SK-N-SH treated with all-trans-retinoic acid at 6 μM for 48 hours (cell line): ENCODE measurements around the gene VCPKMT.

ENCODE experiments used
- ATAC-seq: fragments of 200-7000 bp; cut with Tn5 transposase; 3 replicates; pipeline ENCODE4 v1.9.1; 2020; ENCODE audit warnings: mild to moderate bottlenecking, moderate library complexity
- ARNTL ChIP-seq: fragments of 450-650 bp; formaldehyde crosslinking; IDR thresholded peaks from 2 replicates; pipeline ENCODE4 v1.5.0; 2020; ENCODE audit warnings: low read depth, mild to moderate bottlenecking, moderate library complexity, borderline replicate concordance
- BACH2 ChIP-seq: fragments of 250-450 bp; sonication (Bioruptor Pico); IDR thresholded peaks from 2 replicates; pipeline ENCODE4 v1.9.0; 2021; ENCODE audit warnings: mild to moderate bottlenecking, borderline replicate concordance
- CREB5 ChIP-seq: fragments of 250-450 bp; sonication (Bioruptor Pico); IDR thresholded peaks from 2 replicates; pipeline ENCODE4 v1.5.1; 2020; ENCODE audit warnings: low read depth, mild to moderate bottlenecking, moderate library complexity
- CSDC2 ChIP-seq: fragments of 250-450 bp; sonication (Bioruptor Pico); IDR thresholded peaks from 2 replicates; pipeline ENCODE4 v1.5.0; 2020; ENCODE audit warnings: mild to moderate bottlenecking, moderate library complexity
- ESRRG ChIP-seq: fragments of 250-450 bp; sonication (Bioruptor Pico); IDR thresholded peaks from 2 replicates; pipeline ENCODE4 v1.6.1; 2021; ENCODE audit warnings: mild to moderate bottlenecking
- ISL1 ChIP-seq: fragments of 250-450 bp; sonication (Bioruptor Pico); IDR thresholded peaks from 2 replicates; pipeline ENCODE4 v2.1.2; 2022; ENCODE audit warnings: mild to moderate bottlenecking, moderate library complexity
- OSR1 ChIP-seq: fragments of 250-450 bp; sonication (Bioruptor Pico); IDR thresholded peaks from 2 replicates; pipeline ENCODE4 v1.8.0; 2022; ENCODE audit warnings: moderate library complexity, mild to moderate bottlenecking, inconsistent platforms
- PATZ1 ChIP-seq: fragments of 250-450 bp; sonication (Bioruptor Pico); IDR thresholded peaks from 2 replicates; pipeline ENCODE4 v1.8.0; 2020; ENCODE audit warnings: mild to moderate bottlenecking, moderate library complexity, borderline replicate concordance
- PPARA ChIP-seq: fragments of 250-450 bp; sonication (Bioruptor Pico); IDR thresholded peaks from 2 replicates; pipeline ENCODE4 v1.5.0; 2020; ENCODE audit warnings: mild to moderate bottlenecking, borderline replicate concordance
- RARB ChIP-seq: fragments of 250-450 bp; sonication (Bioruptor Pico); IDR thresholded peaks from 2 replicates; pipeline ENCODE4 v1.8.0; 2021; ENCODE audit warnings: mild to moderate bottlenecking, moderate library complexity
- SNAI2 ChIP-seq: fragments of 250-450 bp; sonication (Bioruptor Pico); IDR thresholded peaks from 2 replicates; pipeline ENCODE4 v1.5.0; 2020; ENCODE audit warnings: mild to moderate bottlenecking, moderate library complexity
- TCF4 ChIP-seq: fragments of 250-450 bp; sonication (Bioruptor Pico); IDR thresholded peaks from 2 replicates; pipeline ENCODE4 v1.8.0; 2021; ENCODE audit warnings: mild to moderate bottlenecking, moderate library complexity, borderline replicate concordance
- TOX ChIP-seq: fragments of 250-450 bp; sonication (Bioruptor Pico); IDR thresholded peaks from 2 replicates; pipeline ENCODE4 v1.8.0; 2021; ENCODE audit warnings: mild to moderate bottlenecking, moderate library complexity, borderline replicate concordance
- TSHZ2 ChIP-seq: fragments of 250-450 bp; sonication (Bioruptor Pico); IDR thresholded peaks from 2 replicates; pipeline ENCODE4 v1.5.0; 2020; ENCODE audit warnings: mild to moderate bottlenecking, moderate library complexity
- ZC3H10 ChIP-seq: fragments of 250-450 bp; sonication (Bioruptor Pico); IDR thresholded peaks from 2 replicates; pipeline ENCODE4 v1.5.1; 2021; ENCODE audit warnings: mild to moderate bottlenecking, moderate library complexity
- ZFP3 ChIP-seq: fragments of 250-450 bp; sonication (Bioruptor Pico); IDR thresholded peaks from 2 replicates; pipeline ENCODE4 v1.5.0; 2020; ENCODE audit warnings: mild to moderate bottlenecking, moderate library complexity
- ZFP30 ChIP-seq: fragments of 450-650 bp; formaldehyde crosslinking; IDR thresholded peaks from 2 replicates; pipeline ENCODE4 v1.5.0; 2022; ENCODE audit warnings: mild to moderate bottlenecking, moderate library complexity
- ZNF565 ChIP-seq: fragments of 450-650 bp; formaldehyde crosslinking; conservative IDR thresholded peaks from 2 replicates; pipeline ENCODE4 v1.5.0; 2020; ENCODE audit warnings: low read depth, mild to moderate bottlenecking, moderate library complexity
- ZNF70 ChIP-seq: fragments of 450-650 bp; formaldehyde crosslinking; IDR thresholded peaks from 2 replicates; pipeline ENCODE4 v1.5.0; 2020; ENCODE audit warnings: mild to moderate bottlenecking, moderate library complexity
- ZNF8 ChIP-seq: fragments of 450-650 bp; formaldehyde crosslinking; IDR thresholded peaks from 2 replicates; pipeline ENCODE4 v1.5.0; 2020; ENCODE audit warnings: mild to moderate bottlenecking, moderate library complexity

The VCPKMT gene

GRCh38 chr14:50139192-50139591, 22.8 kb upstream of the VCPKMT start (continued):
- TF ChIP-seq TCF4 (CRISPR knock-in tag), result no peak
- no peak for TF ChIP-seq ISL1 (CRISPR knock-in tag)
- TF ChIP-seq SNAI2, result no peak
- no peak for TF ChIP-seq ZFP30
- TF ChIP-seq ZNF70 (CRISPR knock-in tag), result no peak
- no peak for TF ChIP-seq ZC3H10 (CRISPR knock-in tag)
- TF ChIP-seq PATZ1 (CRISPR knock-in tag), result no peak
- TF ChIP-seq, all 23 proteins: peak for 0

GRCh38 chr14:50127802-50128201, 11.4 kb upstream of the VCPKMT start:
- TF ChIP-seq SNAI2 (no peak), OSR1 (CRISPR knock-in tag) (no peak), PPARA (CRISPR knock-in tag) (no peak), BACH2 (CRISPR knock-in tag) (no peak), TCF4 (CRISPR knock-in tag) (no peak), ZFP3 (CRISPR knock-in tag) (no peak)
- no peak for ATAC-seq

DNA sequence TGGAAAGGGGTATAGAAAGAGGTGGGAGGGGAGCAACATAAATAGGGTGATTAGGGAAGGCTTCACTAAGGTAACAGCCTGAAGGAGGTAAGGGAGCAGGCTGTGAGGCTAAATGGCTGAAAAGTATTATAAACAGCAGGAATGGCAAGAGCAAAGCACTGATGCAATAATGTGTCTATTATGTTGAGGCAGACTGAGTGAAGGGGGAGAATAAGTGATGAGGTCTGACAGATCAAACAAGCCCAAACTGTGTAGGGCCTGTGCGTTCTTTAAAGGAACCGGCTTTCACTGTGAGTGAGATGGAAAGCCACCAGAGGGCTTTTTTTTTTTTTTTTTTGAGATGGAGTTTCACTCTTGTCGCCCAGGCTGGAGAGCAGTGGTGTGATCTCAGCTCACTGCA, 6.7 kb upstream of the VCPKMT start:
- ATAC-seq, result no peak
- TF ChIP-seq TOX (CRISPR knock-in tag) (no peak), CREB5 (CRISPR knock-in tag) (no peak), ISL1 (CRISPR knock-in tag) (no peak), OSR1 (CRISPR knock-in tag) (no peak), BACH2 (CRISPR knock-in tag) (no peak), ARNTL (no peak), ZNF70 (CRISPR knock-in tag) (no peak), RARB (CRISPR knock-in tag) (no peak), ZNF565 (CRISPR knock-in tag) (no peak), ZFP30 (no peak), PPARA (CRISPR knock-in tag) (no peak), CSDC2 (CRISPR knock-in tag) (no peak)

DNA sequence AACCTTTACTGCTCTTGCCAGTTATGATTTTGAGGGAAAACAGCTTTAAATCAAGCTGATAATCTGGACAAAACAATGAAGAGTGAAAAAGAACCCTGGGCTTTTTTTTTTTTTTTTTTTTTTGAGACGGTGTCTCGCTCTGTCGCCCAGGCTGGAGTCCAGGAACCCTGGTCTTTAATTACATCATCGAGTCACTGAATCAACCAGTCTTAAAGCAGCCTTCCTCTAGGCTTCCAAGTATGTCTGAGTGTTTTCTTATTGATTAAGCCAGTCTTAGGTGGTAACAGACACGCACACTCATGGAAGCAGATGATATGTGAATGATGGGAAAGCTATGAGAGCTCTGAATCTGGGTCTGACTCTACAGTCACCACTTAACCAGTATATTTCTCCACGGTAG, 5.9 kb upstream of the VCPKMT start:
- no peak for ATAC-seq
- TF ChIP-seq SNAI2 (no peak), ESRRG (CRISPR knock-in tag) (no peak), BACH2 (CRISPR knock-in tag) (no peak), TCF4 (CRISPR knock-in tag) (no peak), ZNF70 (CRISPR knock-in tag) (no peak), ZC3H10 (CRISPR knock-in tag) (no peak), ZNF565 (CRISPR knock-in tag) (no peak), TSHZ2 (CRISPR knock-in tag) (no peak), PPARA (CRISPR knock-in tag) (no peak), ZNF8 (no peak), ZFP3 (CRISPR knock-in tag) (no peak), PATZ1 (CRISPR knock-in tag) (no peak), OSR1 (CRISPR knock-in tag) (no peak), TOX (CRISPR knock-in tag) (no peak), ISL1 (CRISPR knock-in tag) (no peak)
- TF ChIP-seq, all 23 proteins: peak for 0
